HFFc6 (cell line): ENCODE results near the gene POLA1. TPM values are rescaled to one million over a fixed set of nuclear protein-coding genes. Genes with fewer than 3 reads are reported as not detected.

Source experiments
- DNase-seq: peaks from one replicate; pipeline ENCODE4 v3.0.0-alpha.2; 2018
- H3K27ac Mint-ChIP-seq: 2 replicates; pipeline ENCODE4 v1.8.0; 2020; ENCODE audit warnings: mild to moderate bottlenecking, mixed read lengths
- H3K27me3 Mint-ChIP-seq: 2 replicates; pipeline ENCODE4 v1.8.0; 2021; ENCODE audit warnings: mild to moderate bottlenecking, moderate library complexity, mixed read lengths; ENCODE audit not compliant: insufficient read depth
- H3K36me3 Mint-ChIP-seq: 2 replicates; pipeline ENCODE4 v1.8.0; 2021; ENCODE audit warnings: low read depth, mixed read lengths
- H3K4me1 Mint-ChIP-seq: 2 replicates; pipeline ENCODE4 v1.8.0; 2020; ENCODE audit warnings: low read depth, mixed read lengths
- H3K4me3 Mint-ChIP-seq: 2 replicates; pipeline ENCODE4 v1.8.0; 2020; ENCODE audit warnings: mild to moderate bottlenecking, moderate library complexity, mixed read lengths
- H3K9me3 Mint-ChIP-seq: 2 replicates; pipeline ENCODE4 v1.8.0; 2020; ENCODE audit warnings: mild to moderate bottlenecking, mixed read lengths
- total RNA-seq, 6 experiments: library from RNA; stranded (reverse); fragmentation: NEBNext Ultra II Directional; extraction: Animal tissue kit (Norgen Biotek cat#: 25700); gene quantifications; 2 replicates in 1 of 6; 3 replicates in 5 of 6; pipeline ENCODE4 v1.2.3, GENCODE V29; 2021
- TF ChIP-seq, protein P1 (sequence below): fragments of 200-600 bp; sonication (generic); IDR thresholded peaks from 2 replicates; pipeline ENCODE4 v1.5.0; 2021; ENCODE audit warnings: antibody characterized with exemption, mild to moderate bottlenecking

The POLA1 gene
- total RNA-seq, 6 experiments from 2014 or later = 6.5 to 12.5 (median 11.0) TPM

DNA sequence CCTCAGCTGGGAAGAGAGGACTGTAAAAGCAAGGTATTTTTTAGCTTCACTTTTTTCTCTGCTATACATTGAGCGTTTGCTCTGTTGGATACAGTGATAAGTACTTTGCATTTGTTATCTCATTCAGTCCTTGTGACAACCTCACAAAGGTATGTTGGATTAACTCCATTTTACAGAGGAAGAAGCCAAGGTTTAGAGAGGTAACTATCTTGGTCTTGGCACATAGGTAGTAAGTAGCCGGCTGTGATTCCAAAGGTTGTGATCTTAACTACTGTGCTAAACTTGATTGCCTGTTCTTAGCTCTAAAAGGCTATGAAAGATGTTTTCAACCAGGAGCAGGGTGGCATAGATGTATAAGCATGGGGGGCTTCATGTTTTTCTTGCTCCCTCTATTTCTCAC lies 134.4 kb downstream of the POLA1 start:
- Mint-ChIP-seq H3K27me3 (no peaks in the 10 kb centered on the region), H3K9me3 (no peaks in the 10 kb centered on the region), H3K4me3 (no peak overlapping the region), H3K4me1 (no peaks in the 10 kb centered on the region), H3K27ac (no peak overlapping the region), H3K36me3 (no peaks in the 10 kb centered on the region)
- DNase-seq = no peak
- TF ChIP-seq, protein P1, sequence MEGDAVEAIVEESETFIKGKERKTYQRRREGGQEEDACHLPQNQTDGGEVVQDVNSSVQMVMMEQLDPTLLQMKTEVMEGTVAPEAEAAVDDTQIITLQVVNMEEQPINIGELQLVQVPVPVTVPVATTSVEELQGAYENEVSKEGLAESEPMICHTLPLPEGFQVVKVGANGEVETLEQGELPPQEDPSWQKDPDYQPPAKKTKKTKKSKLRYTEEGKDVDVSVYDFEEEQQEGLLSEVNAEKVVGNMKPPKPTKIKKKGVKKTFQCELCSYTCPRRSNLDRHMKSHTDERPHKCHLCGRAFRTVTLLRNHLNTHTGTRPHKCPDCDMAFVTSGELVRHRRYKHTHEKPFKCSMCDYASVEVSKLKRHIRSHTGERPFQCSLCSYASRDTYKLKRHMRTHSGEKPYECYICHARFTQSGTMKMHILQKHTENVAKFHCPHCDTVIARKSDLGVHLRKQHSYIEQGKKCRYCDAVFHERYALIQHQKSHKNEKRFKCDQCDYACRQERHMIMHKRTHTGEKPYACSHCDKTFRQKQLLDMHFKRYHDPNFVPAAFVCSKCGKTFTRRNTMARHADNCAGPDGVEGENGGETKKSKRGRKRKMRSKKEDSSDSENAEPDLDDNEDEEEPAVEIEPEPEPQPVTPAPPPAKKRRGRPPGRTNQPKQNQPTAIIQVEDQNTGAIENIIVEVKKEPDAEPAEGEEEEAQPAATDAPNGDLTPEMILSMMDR = no peak

DNA sequence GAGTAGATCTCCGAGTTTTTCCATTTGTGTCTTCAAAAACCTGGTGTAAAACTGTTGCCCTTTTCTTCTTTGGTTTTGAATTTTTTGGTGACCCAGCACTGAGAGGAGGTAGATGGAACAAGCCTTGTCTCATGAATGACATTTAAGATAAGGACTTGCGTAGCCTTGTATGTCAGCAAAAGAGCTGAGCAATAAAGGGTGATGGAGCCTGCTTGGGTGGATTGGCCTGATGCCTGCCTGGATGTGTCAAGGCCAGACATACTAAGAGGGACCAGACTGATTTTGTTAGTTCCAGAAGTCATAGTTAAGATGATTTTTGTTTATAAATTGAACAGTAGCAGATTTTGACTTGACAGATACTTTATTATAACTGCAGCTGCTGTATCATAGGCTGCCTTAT lies 134.9 kb downstream of the POLA1 start:
- DNase-seq = no peak
- Mint-ChIP-seq H3K4me1 (no peaks in the 10 kb centered on the region), H3K36me3 (no peaks in the 10 kb centered on the region), H3K4me3 (no peak overlapping the region), H3K27ac (no peak overlapping the region), H3K9me3 (no peaks in the 10 kb centered on the region), H3K27me3 (no peaks in the 10 kb centered on the region)
- TF ChIP-seq, protein P1 = no peak

DNA sequence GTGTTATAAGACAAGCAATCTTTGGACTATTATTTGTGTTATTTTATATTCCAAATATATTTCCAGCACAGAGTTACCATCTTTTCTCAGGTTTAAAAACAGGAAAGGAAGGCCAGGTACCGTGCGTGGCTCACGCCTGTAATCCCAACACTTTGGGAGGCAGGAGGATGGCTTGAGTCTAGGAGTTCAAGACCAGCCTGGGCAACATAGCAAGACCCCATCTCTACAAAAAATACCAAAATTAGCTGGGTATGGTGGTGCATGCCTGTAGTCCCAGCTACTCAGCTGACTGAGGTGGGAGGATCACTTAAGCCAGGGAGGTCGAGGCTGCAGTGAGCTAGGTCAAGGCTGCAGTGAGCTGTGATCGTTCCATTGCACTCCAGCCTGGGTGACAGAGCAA lies 140.0 kb downstream of the POLA1 start:
- Mint-ChIP-seq H3K4me3 (no peak overlapping the region), H3K27ac (no peak overlapping the region), H3K4me1 (no peaks in the 10 kb centered on the region), H3K9me3 (no peaks in the 10 kb centered on the region), H3K36me3 (no peaks in the 10 kb centered on the region), H3K27me3 (no peaks in the 10 kb centered on the region)
- TF ChIP-seq, protein P1 = no peak
- no peak for DNase-seq

DNA sequence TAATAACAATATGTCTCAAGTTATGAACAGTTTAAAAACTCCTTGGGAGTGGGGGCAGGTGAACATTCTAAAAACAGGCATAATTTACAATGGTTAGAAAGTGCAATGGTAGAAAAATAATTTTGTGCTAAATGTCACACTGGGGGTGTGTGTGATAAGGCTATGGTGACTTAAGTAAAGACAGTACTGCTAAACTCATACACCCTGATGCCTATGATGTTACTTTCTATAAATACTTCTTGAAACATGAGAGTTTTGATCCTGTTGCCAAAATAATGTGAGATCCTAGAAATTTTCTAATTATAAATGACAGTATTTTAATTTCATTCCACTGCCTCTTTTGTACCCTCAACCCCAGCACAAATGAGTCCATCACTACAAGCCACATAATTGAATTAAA lies 144.2 kb downstream of the POLA1 start:
- H3K27me3 Mint-ChIP-seq = no peaks in the 10 kb centered on the region
- no peak overlapping the region for H3K4me3 Mint-ChIP-seq
- no peaks in the 10 kb centered on the region for H3K4me1 Mint-ChIP-seq
- H3K9me3 Mint-ChIP-seq = no peaks in the 10 kb centered on the region
- H3K36me3 Mint-ChIP-seq = no peaks in the 10 kb centered on the region
- TF ChIP-seq, protein P1 = no peak
- H3K27ac Mint-ChIP-seq = no peak overlapping the region
- no peak for DNase-seq

DNA sequence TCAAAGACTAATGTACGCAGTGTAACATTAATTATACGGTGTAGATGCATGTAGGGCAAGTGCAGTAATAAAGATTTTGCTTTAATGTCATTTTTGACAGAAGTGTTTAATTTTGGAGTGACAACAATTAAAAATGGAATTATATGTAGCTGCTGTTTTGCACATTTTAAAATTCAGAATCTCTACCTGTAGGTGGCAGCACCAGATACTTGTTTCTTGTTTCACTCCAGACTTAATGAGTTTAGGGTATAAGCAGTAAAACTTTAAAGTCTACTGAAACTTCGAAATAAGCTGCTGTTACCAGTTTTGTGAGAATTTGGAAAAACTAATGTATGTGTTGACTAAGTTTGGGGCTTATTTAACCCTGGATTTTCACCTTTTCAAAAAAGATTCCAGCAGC lies 144.9 kb downstream of the POLA1 start:
- Mint-ChIP-seq H3K4me1 (no peaks in the 10 kb centered on the region), H3K27me3 (no peaks in the 10 kb centered on the region), H3K4me3 (no peak overlapping the region), H3K27ac (no peak overlapping the region), H3K36me3 (no peaks in the 10 kb centered on the region), H3K9me3 (no peaks in the 10 kb centered on the region)
- TF ChIP-seq, protein P1 = peak; percentile 78
- peak; percentile 15 for DNase-seq

DNA sequence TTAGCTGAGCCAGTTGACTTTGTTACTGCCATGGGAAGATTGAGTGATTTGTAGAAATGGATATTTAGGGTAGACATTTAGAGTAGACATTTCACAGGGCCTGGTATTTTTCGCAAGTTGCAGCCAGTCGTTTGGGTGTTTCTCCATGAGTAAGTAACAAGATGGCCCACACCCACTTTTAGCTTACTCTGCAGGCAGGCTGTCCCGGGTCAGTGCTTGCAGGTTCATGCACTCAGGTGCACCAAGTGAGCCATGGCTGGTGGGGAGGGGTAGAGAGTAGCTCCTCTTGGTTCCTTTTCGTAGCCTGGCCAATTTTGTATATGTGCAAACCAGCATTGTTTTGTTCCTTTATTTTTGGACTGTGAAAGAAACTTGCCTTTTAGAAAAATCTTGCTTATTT lies 145.6 kb downstream of the POLA1 start:
- Mint-ChIP-seq H3K4me1 (no peaks in the 10 kb centered on the region), H3K4me3 (no peak overlapping the region), H3K27me3 (no peaks in the 10 kb centered on the region), H3K9me3 (no peaks in the 10 kb centered on the region), H3K36me3 (no peaks in the 10 kb centered on the region), H3K27ac (no peak overlapping the region)
- no peak for DNase-seq
- TF ChIP-seq, protein P1 = no peak
